ENCODE results near the gene REC114. TPM values are rescaled to one million over a fixed set of nuclear protein-coding genes. Genes with fewer than 3 reads are reported as not detected.

The REC114 gene
- polyA plus RNA-seq, 1 donor (not counting 4 experiments of a cell fraction or from before 2014, with no cell fraction given): not detected

GRCh38 chr15:73530649-73531048, 87.7 kb downstream of the REC114 start:
- no peaks in the 10 kb centered on the region for H3K27me3 ChIP-seq (ENCODE audit: control insufficient read depth, extremely low read depth, insufficient read depth, low read length)
- FAIRE-seq (no peak), DNase-seq (ENCODE audit: low read depth, low spot score) (no peak)
- dilution Hi-C loops (cut with MboI; ENCODE audit: extremely low pct_ligation_motif_present, low sequenced_read_pairs): no loop called here
- no peaks in the 10 kb centered on the region for H3K9me3 ChIP-seq (ENCODE audit: control insufficient read depth, low read depth, low read length)
- no peak overlapping the region for H3K4me2 ChIP-seq (ENCODE audit: control insufficient read depth, extremely low read depth, insufficient read depth, low read depth, low read length)
- H3K9ac ChIP-seq (ENCODE audit: control insufficient read depth, extremely low read depth, insufficient read depth, low read length): no peak overlapping the region
- no peak overlapping the region for H2AFZ ChIP-seq (ENCODE audit: control insufficient read depth, low read length)
- no peak overlapping the region for H3K27ac ChIP-seq (ENCODE audit: control insufficient read depth, insufficient read depth, low read length)
- no peak overlapping the region for H3K4me3 ChIP-seq (ENCODE audit: control insufficient read depth in 2 of 3, extremely low read depth in 1 of 3, insufficient read depth in 2 of 3, low read depth in 1 of 3, low read length in 3 of 3)
- H3K79me2 ChIP-seq (ENCODE audit: control insufficient read depth, insufficient read depth, low read length): no peaks in the 10 kb centered on the region
- H4K20me1 ChIP-seq (ENCODE audit: control insufficient read depth, extremely low read depth, insufficient read depth, low read length): no peaks in the 10 kb centered on the region
- H3K36me3 ChIP-seq (ENCODE audit: control insufficient read depth in 2 of 2, extremely low read depth in 1 of 2, insufficient read depth in 2 of 2, low read length in 2 of 2): no peaks in the 10 kb centered on the region
- TF ChIP-seq EZH2 (IDR thresholded peaks at IDR 0.05; ENCODE audit: low read length): no peak
- TF ChIP-seq, protein P1, sequence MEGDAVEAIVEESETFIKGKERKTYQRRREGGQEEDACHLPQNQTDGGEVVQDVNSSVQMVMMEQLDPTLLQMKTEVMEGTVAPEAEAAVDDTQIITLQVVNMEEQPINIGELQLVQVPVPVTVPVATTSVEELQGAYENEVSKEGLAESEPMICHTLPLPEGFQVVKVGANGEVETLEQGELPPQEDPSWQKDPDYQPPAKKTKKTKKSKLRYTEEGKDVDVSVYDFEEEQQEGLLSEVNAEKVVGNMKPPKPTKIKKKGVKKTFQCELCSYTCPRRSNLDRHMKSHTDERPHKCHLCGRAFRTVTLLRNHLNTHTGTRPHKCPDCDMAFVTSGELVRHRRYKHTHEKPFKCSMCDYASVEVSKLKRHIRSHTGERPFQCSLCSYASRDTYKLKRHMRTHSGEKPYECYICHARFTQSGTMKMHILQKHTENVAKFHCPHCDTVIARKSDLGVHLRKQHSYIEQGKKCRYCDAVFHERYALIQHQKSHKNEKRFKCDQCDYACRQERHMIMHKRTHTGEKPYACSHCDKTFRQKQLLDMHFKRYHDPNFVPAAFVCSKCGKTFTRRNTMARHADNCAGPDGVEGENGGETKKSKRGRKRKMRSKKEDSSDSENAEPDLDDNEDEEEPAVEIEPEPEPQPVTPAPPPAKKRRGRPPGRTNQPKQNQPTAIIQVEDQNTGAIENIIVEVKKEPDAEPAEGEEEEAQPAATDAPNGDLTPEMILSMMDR (optimal IDR thresholded peaks at IDR 0.05 in 1 of 3, IDR thresholded peaks at IDR 0.05 in 1 of 3, conservative IDR thresholded peaks at IDR 0.05 in 1 of 3; ENCODE audit: extremely low read depth in 1 of 3, insufficient read depth in 2 of 3, low read length in 3 of 3): no peak
- H3K9me1 ChIP-seq (ENCODE audit: control insufficient read depth, extremely low read depth, insufficient read depth, low read length): no peaks in the 10 kb centered on the region
- no peaks in the 10 kb centered on the region for H3K4me1 ChIP-seq (ENCODE audit: control insufficient read depth, extremely low read depth, insufficient read depth, low read length)

- Histone ChIP-seq H4K20me1 (ENCODE audit: control insufficient read depth, extremely low read depth, insufficient read depth, low read length) (no peaks in the 10 kb centered on the region), H2AFZ (ENCODE audit: control insufficient read depth, low read length) (no peak overlapping the region), H3K9ac (ENCODE audit: control insufficient read depth, extremely low read depth, insufficient read depth, low read length) (no peak overlapping the region), H3K4me2 (ENCODE audit: control insufficient read depth, extremely low read depth, insufficient read depth, low read depth, low read length) (no peak overlapping the region), H3K4me3 (ENCODE audit: control insufficient read depth in 2 of 3, extremely low read depth in 1 of 3, insufficient read depth in 2 of 3, low read depth in 1 of 3, low read length in 3 of 3) (no peak overlapping the region), H3K27me3 (ENCODE audit: control insufficient read depth, extremely low read depth, insufficient read depth, low read length) (no peaks in the 10 kb centered on the region), H3K9me3 (ENCODE audit: control insufficient read depth, low read depth, low read length) (no peaks in the 10 kb centered on the region), H3K4me1 (ENCODE audit: control insufficient read depth, extremely low read depth, insufficient read depth, low read length) (peaks cover 6% of the 10 kb centered on the region), H3K79me2 (ENCODE audit: control insufficient read depth, insufficient read depth, low read length) (no peaks in the 10 kb centered on the region), H3K9me1 (ENCODE audit: control insufficient read depth, extremely low read depth, insufficient read depth, low read length) (no peaks in the 10 kb centered on the region), H3K36me3 (ENCODE audit: control insufficient read depth in 2 of 2, extremely low read depth in 1 of 2, insufficient read depth in 2 of 2, low read length in 2 of 2) (no peaks in the 10 kb centered on the region), H3K27ac (ENCODE audit: control insufficient read depth, insufficient read depth, low read length) (no peak overlapping the region)
- dilution Hi-C loops (cut with MboI; ENCODE audit: extremely low pct_ligation_motif_present, low sequenced_read_pairs): no loop called here
- FAIRE-seq: no peak
- no peak for DNase-seq (ENCODE audit: low read depth, low spot score)
- TF ChIP-seq, protein P1 (optimal IDR thresholded peaks at IDR 0.05 in 1 of 3, IDR thresholded peaks at IDR 0.05 in 1 of 3, conservative IDR thresholded peaks at IDR 0.05 in 1 of 3; ENCODE audit: extremely low read depth in 1 of 3, insufficient read depth in 2 of 3, low read length in 3 of 3): no peak
- TF ChIP-seq EZH2 (IDR thresholded peaks at IDR 0.05; ENCODE audit: low read length): no peak
These were observed 95.2 kb downstream of the REC114 start for GRCh38 chr15:73538123-73538522.
